Left ventricle myocardium inferior (tissue), 1 donor: ENCODE results near the gene ELAVL2. TPM values are rescaled to one million over a fixed set of nuclear protein-coding genes. Genes with fewer than 3 reads are reported as not detected.

Experiments used
- DNase-seq: peaks from one replicate; pipeline ENCODE4 v3.0.0-alpha.2; 2020
- H3K27ac ChIP-seq: fragments of 200-600 bp; replicated peaks from 2 replicates; pipeline ENCODE4 v1.8.0; 2021
- H3K27me3 ChIP-seq: fragments of 200-600 bp; 2 replicates; pipeline ENCODE4 v1.8.0; 2021; ENCODE audit warnings: low read depth
- H3K36me3 ChIP-seq: fragments of 200-600 bp; 2 replicates; pipeline ENCODE4 v1.8.0; 2021
- H3K4me1 ChIP-seq: fragments of 200-600 bp; 2 replicates; pipeline ENCODE4 v1.8.0; 2021
- H3K4me3 ChIP-seq: fragments of 200-600 bp; 2 replicates; pipeline ENCODE4 v1.8.0; 2021; ENCODE audit warnings: mild to moderate bottlenecking, moderate library complexity
- H3K9me3 ChIP-seq: fragments of 200-600 bp; replicated peaks from 2 replicates; pipeline ENCODE4 v1.8.0; 2021
- intact Hi-C: fragments of 100-400 bp; cut with micrococcal nuclease; formaldehyde crosslinking; loops from one replicate; pipeline ENCODE4 v1.11.0; 2022
- total RNA-seq: library from RNA; stranded (reverse); fragmentation: NEBNext Ultra II Directional; extraction: Animal tissue kit (Norgen Biotek cat#: 25700); gene quantifications from one replicate; pipeline ENCODE4 v1.2.1, GENCODE V29; 2021
- TF ChIP-seq, protein P1 (sequence below): fragments of 200-600 bp; IDR thresholded peaks from 2 replicates; pipeline ENCODE4 v1.8.0; 2021; ENCODE audit warnings: antibody characterized with exemption, mild to moderate bottlenecking, borderline replicate concordance
- donor health status: DM: no; HTN: yes; CAD: no; lungs with severe emphysema.

The ELAVL2 gene
- total RNA-seq, 1 donor from 2014 or later, result 0.08 TPM

DNA sequence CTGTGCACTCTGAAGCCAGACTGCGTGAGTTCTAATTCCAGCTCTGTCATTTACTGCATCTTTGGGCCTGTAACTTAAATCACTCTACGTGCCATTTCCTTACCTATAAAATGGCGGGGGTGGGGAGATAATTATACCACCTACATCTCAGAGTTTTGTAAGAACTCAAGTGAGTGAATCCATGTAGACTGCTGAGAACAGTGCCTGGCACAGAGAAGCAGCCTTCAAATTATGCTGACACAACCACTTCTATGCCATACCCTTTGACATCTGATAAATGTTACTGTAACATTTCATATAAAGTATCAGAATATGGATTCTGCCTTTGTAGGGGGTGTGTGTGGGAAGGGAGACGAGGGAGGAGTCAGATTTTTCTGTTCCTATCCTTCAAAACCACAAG, 27.7 kb downstream of the ELAVL2 start:
- no peak for DNase-seq
- H3K4me1 ChIP-seq, result no peaks in the 10 kb centered on the region
- H3K36me3 ChIP-seq, result no peaks in the 10 kb centered on the region
- no peaks in the 10 kb centered on the region for H3K9me3 ChIP-seq
- TF ChIP-seq, protein P1, sequence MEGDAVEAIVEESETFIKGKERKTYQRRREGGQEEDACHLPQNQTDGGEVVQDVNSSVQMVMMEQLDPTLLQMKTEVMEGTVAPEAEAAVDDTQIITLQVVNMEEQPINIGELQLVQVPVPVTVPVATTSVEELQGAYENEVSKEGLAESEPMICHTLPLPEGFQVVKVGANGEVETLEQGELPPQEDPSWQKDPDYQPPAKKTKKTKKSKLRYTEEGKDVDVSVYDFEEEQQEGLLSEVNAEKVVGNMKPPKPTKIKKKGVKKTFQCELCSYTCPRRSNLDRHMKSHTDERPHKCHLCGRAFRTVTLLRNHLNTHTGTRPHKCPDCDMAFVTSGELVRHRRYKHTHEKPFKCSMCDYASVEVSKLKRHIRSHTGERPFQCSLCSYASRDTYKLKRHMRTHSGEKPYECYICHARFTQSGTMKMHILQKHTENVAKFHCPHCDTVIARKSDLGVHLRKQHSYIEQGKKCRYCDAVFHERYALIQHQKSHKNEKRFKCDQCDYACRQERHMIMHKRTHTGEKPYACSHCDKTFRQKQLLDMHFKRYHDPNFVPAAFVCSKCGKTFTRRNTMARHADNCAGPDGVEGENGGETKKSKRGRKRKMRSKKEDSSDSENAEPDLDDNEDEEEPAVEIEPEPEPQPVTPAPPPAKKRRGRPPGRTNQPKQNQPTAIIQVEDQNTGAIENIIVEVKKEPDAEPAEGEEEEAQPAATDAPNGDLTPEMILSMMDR, result no peak
- H3K27me3 ChIP-seq, result no peaks in the 10 kb centered on the region
- H3K27ac ChIP-seq, result no peak overlapping the region
- intact Hi-C loops, result no loop called here
- H3K4me3 ChIP-seq, result no peak overlapping the region

DNA sequence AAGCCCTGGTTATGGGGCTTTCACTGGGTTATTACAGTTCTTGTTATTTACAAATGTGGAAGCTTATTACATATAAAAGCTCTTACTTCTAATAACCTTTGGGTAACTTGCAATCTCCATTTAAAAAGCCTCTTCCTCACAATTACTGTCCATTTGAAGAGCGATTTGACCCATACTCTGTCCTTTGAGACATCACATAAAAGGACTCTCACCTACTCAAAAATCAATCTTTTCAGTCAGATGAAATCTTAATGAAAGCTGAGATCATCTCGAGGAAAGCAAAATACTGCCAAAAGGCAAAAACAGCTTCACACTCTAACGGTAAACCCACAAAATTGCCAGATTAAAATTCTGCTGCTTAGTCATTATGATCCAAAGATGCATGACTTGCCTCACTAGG, 29.8 kb downstream of the ELAVL2 start:
- Histone ChIP-seq H3K4me3 (no peak overlapping the region), H3K27ac (no peak overlapping the region), H3K36me3 (no peaks in the 10 kb centered on the region), H3K9me3 (peaks cover 6% of the 10 kb centered on the region), H3K4me1 (no peaks in the 10 kb centered on the region), H3K27me3 (no peaks in the 10 kb centered on the region)
- intact Hi-C loops, result no loop called here
- no peak for DNase-seq
- TF ChIP-seq, protein P1, result no peak

DNA sequence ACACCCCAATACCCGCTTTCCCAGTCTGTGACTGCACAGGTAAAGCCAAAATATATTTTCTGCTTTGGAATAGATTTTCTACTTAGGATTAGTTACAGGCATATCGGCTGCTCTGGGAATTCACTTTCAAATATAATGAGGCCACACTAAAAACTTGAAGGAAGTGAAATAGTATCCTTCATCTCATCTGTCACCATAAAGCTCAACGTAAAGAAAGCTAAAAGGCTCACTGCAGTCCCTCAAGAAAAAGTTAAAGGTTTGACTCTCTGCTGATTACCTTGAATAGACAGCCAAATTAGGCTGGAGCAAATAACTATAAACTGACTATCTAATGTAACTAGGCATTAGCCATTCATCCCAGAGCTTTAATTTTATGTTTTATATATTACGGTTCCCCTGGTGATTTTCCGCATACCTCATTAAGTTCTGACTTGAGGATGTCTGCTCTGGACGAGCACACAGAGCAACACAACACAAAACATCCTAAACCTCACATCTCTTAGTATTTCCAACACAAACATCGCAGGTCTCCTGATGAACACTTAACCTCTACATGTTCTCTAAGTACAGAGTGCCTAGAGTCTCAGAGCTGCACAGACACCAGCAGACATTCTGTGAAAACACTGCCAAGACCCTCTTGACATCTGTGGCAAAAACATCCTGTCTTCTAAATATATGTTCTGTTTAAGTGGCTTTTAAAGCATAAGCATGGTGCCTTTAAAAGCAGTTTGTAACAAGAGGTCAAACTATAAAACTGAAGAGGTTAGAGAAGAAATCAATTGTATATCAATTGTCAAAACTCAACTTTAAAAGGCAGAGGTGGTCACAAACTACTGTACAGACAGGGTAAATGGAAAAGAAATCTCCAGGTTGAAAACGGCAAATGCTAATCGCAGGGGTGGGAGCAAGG, 35.4 kb downstream of the ELAVL2 start:
- intact Hi-C loops, result no loop called here

DNA sequence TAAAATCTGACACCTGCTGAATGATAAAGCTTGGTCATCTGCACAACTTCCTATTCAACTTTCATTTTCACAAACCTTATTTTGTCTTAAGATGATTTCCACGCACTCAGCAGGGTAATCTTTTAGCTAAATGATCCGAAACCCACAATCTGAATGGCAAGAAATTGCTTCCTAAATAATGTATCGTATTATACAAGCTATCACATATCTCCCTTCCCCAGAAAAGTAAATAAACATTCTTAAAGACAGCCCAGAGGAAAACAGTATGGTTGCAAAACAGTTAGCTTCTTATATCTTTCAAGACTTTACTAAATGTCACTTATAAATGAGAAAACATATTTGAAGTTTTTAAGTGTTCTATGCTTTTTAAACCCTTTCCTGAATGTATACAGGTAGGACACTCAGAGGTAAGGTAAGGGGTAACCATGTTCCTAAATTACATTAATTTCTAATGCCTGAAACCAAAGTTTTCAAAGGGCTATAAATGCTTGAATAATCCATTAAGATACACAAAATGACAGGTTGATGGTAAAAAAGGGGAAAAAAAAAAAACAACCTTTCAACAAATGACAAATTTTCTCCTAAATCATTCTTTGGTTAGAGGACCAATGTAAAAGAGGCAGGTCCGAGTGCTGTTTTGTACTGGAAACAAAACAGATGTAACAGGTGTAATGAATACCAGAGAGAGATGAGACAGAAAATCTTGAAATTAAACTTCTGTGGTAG, 36.3 kb downstream of the ELAVL2 start:
- Histone ChIP-seq H3K36me3 (no peaks in the 10 kb centered on the region), H3K27me3 (no peaks in the 10 kb centered on the region), H3K4me1 (no peaks in the 10 kb centered on the region), H3K27ac (no peak overlapping the region), H3K4me3 (no peak overlapping the region), H3K9me3 (peaks cover 6% of the 10 kb centered on the region)
- intact Hi-C loops, result no loop called here
- TF ChIP-seq, protein P1, result no peak
- no peak for DNase-seq

More for the DNA sequence above, 35.4 kb downstream of the ELAVL2 start:
- H3K4me3 ChIP-seq, result no peak overlapping the region
- TF ChIP-seq, protein P1, result no peak
- no peaks in the 10 kb centered on the region for H3K27me3 ChIP-seq
- peaks cover 6% of the 10 kb centered on the region for H3K9me3 ChIP-seq
- H3K4me1 ChIP-seq, result no peaks in the 10 kb centered on the region
- no peaks in the 10 kb centered on the region for H3K36me3 ChIP-seq
- H3K27ac ChIP-seq, result no peak overlapping the region
- no peak for DNase-seq

DNA sequence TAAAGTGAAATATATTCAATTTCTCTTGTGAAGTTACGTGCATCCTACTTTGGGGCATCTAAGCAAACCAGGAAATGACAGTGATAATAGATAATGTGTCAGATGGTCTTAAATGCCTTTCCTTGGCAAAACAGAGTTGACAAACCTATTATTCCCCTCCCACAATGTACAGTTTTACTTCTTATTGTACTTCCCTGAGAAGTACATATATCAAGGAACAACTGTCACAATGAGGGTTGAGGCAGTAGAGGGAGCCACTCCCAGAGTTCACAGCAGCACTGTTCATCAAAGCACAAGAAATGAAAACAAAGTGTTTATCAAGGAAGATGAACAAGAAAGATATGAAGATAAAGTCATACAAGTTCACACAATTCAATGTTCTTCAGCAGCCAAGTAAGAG, 41.1 kb downstream of the ELAVL2 start:
- TF ChIP-seq, protein P1, result no peak
- no peaks in the 10 kb centered on the region for H3K4me1 ChIP-seq
- no peak overlapping the region for H3K4me3 ChIP-seq
- H3K27ac ChIP-seq, result no peak overlapping the region
- H3K9me3 ChIP-seq, result no peaks in the 10 kb centered on the region
- intact Hi-C loops, result no loop called here
- H3K36me3 ChIP-seq, result no peaks in the 10 kb centered on the region
- no peaks in the 10 kb centered on the region for H3K27me3 ChIP-seq
- no peak for DNase-seq
